ENCODE data around the gene SPINK8.

DNA sequence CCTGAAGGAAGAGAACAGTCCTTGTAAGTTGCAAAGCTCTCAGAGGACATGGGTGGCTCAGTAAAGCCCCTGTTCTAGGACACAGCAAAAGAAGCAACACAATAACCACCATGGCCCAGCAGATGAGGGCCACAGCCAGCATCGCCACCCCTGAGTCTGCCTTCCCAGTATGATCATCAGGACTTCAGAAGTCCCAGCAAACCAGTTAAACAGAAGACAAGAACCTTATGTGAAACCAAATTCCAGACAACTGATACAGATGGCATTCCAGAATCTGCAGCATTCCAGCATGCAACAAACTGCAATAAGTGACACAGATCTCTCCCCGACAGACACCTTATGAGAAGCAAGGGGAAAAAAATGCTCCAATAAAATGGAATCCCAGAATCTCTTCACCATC lies 30.4 kb downstream of the SPINK8 start:
- TF ChIP-seq, protein P1, sequence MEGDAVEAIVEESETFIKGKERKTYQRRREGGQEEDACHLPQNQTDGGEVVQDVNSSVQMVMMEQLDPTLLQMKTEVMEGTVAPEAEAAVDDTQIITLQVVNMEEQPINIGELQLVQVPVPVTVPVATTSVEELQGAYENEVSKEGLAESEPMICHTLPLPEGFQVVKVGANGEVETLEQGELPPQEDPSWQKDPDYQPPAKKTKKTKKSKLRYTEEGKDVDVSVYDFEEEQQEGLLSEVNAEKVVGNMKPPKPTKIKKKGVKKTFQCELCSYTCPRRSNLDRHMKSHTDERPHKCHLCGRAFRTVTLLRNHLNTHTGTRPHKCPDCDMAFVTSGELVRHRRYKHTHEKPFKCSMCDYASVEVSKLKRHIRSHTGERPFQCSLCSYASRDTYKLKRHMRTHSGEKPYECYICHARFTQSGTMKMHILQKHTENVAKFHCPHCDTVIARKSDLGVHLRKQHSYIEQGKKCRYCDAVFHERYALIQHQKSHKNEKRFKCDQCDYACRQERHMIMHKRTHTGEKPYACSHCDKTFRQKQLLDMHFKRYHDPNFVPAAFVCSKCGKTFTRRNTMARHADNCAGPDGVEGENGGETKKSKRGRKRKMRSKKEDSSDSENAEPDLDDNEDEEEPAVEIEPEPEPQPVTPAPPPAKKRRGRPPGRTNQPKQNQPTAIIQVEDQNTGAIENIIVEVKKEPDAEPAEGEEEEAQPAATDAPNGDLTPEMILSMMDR (IDR thresholded peaks at IDR 0.05; ENCODE audit: low read depth, low read length, missing input control) = no peak
- TF ChIP-seq HNF4G (IDR thresholded peaks at IDR 0.05) = no peak

Measured in liver (tissue), 3 donors.